SK-N-SH (cell line): ENCODE data around the gene MSMP.

Source experiments
- CTCF ChIP-seq: fragments of 200-600 bp; sonication (generic); IDR thresholded peaks from 2 replicates; pipeline ENCODE4 v1.6.1; 2017; ENCODE audit warnings: antibody characterized with exemption, mild to moderate bottlenecking, moderate library complexity
- EP300 ChIP-seq, 2 experiments: IDR thresholded peaks; 2 replicates each; pipeline versions ENCODE4 v1.4.0 to v1.6.1; 2012; ENCODE audit warnings: borderline replicate concordance in 1 of 2, low read depth in 1 of 2, low read length in 1 of 2
- MAX ChIP-seq: IDR thresholded peaks from 2 replicates; pipeline ENCODE4 v1.4.0; 2012; ENCODE audit warnings: low read depth
- MXI1 ChIP-seq: IDR thresholded peaks from 2 replicates; pipeline ENCODE4 v1.6.1; 2012; ENCODE audit warnings: mild to moderate bottlenecking, low read depth, low read length, improper control_type of control experiment
- PBX3 ChIP-seq: IDR thresholded peaks from 2 replicates; pipeline ENCODE4; 2012
- RAD21 ChIP-seq: IDR thresholded peaks from 2 replicates; pipeline ENCODE4 v1.6.1; 2012; ENCODE audit warnings: mild to moderate bottlenecking, low read length
- TEAD4 ChIP-seq: IDR thresholded peaks from 2 replicates; pipeline ENCODE4 v1.4.0; 2012; ENCODE audit warnings: mild to moderate bottlenecking, borderline replicate concordance; ENCODE audit not compliant: insufficient read depth
- TF ChIP-seq, protein P1 (sequence below): IDR thresholded peaks from 2 replicates; pipeline ENCODE4 v1.6.1; 2012; ENCODE audit warnings: mild to moderate bottlenecking, low read depth, low read length, moderate library complexity
- TF ChIP-seq, protein P2 (sequence below): IDR thresholded peaks from 2 replicates; pipeline ENCODE4 v1.4.0; 2012; ENCODE audit warnings: low read depth, borderline replicate concordance

GRCh38 chr9:35767458-35767857 is 13.4 kb upstream of the MSMP start:
- TF ChIP-seq CTCF, result no peak
- no peak for TF ChIP-seq MAX
- TF ChIP-seq TEAD4, result no peak
- TF ChIP-seq MXI1, result no peak
- TF ChIP-seq, protein P1, sequence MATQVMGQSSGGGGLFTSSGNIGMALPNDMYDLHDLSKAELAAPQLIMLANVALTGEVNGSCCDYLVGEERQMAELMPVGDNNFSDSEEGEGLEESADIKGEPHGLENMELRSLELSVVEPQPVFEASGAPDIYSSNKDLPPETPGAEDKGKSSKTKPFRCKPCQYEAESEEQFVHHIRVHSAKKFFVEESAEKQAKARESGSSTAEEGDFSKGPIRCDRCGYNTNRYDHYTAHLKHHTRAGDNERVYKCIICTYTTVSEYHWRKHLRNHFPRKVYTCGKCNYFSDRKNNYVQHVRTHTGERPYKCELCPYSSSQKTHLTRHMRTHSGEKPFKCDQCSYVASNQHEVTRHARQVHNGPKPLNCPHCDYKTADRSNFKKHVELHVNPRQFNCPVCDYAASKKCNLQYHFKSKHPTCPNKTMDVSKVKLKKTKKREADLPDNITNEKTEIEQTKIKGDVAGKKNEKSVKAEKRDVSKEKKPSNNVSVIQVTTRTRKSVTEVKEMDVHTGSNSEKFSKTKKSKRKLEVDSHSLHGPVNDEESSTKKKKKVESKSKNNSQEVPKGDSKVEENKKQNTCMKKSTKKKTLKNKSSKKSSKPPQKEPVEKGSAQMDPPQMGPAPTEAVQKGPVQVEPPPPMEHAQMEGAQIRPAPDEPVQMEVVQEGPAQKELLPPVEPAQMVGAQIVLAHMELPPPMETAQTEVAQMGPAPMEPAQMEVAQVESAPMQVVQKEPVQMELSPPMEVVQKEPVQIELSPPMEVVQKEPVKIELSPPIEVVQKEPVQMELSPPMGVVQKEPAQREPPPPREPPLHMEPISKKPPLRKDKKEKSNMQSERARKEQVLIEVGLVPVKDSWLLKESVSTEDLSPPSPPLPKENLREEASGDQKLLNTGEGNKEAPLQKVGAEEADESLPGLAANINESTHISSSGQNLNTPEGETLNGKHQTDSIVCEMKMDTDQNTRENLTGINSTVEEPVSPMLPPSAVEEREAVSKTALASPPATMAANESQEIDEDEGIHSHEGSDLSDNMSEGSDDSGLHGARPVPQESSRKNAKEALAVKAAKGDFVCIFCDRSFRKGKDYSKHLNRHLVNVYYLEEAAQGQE, result no peak
- TF ChIP-seq, protein P2, sequence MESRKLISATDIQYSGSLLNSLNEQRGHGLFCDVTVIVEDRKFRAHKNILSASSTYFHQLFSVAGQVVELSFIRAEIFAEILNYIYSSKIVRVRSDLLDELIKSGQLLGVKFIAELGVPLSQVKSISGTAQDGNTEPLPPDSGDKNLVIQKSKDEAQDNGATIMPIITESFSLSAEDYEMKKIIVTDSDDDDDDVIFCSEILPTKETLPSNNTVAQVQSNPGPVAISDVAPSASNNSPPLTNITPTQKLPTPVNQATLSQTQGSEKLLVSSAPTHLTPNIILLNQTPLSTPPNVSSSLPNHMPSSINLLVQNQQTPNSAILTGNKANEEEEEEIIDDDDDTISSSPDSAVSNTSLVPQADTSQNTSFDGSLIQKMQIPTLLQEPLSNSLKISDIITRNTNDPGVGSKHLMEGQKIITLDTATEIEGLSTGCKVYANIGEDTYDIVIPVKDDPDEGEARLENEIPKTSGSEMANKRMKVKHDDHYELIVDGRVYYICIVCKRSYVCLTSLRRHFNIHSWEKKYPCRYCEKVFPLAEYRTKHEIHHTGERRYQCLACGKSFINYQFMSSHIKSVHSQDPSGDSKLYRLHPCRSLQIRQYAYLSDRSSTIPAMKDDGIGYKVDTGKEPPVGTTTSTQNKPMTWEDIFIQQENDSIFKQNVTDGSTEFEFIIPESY, result no peak
- TF ChIP-seq RAD21, result no peak
- TF ChIP-seq EP300 (IDR thresholded peaks at IDR 0.05; ENCODE audit: borderline replicate concordance in 1 of 2, low read depth in 1 of 2, low read length in 1 of 2), result no peak
- no peak for TF ChIP-seq PBX3
